NT2/D1 (cell line): ENCODE measurements around the gene ATL1.

ENCODE experiments used
- YY1 ChIP-seq: IDR thresholded peaks from 2 replicates; pipeline ENCODE4 v1.6.1; 2011; ENCODE audit not compliant: insufficient read length, insufficient read depth
- ZNF274 ChIP-seq: IDR thresholded peaks from 2 replicates; pipeline ENCODE4 v1.6.1; 2011; ENCODE audit warnings: mild to moderate bottlenecking, low read depth, low read length

DNA sequence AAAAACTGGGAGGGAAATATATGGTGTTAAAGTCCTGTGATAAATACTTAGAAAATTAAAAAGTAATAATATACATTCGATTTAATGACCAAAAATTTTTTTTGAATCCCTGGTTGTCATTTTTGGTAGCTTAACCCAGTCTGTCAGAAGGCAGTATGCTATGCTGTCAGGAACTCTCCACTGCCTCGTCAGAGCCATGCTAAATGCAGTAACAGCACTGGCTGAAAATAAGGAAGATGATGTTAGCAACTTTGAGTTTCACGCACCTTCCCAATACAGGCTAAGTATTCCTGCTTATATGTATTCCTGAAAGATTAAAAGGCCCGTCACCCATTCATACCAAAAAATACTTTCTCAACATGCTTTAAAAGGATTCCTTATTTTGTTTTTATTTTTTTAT, 74.0 kb downstream of the ATL1 start:
- TF ChIP-seq ZNF274 (no peak), YY1 (no peak)
